Uterus (tissue), 4 donors: ENCODE measurements around the gene PTPRN2. TPM values are rescaled to one million over a fixed set of nuclear protein-coding genes. Genes with fewer than 3 reads are reported as not detected.

ENCODE experiments used
- DNase-seq, 2 donors: peaks; one replicate each; pipeline ENCODE4 v3.0.0-alpha.2; 2019 to 2020
- H3K27ac ChIP-seq, 2 donors: fragments of 200-600 bp; sonication (generic); 1 replicate in 1 of 2; 2 replicates in 1 of 2; pipeline ENCODE4 v1.5.1; 2016 to 2018
- H3K27me3 ChIP-seq, 2 donors: fragments of 200-600 bp; sonication (generic); one replicate each; pipeline ENCODE4 v1.5.1; 2018 to 2019; ENCODE audit warnings: control low read depth in 1 of 2
- H3K36me3 ChIP-seq, 2 donors: fragments of 200-600 bp; sonication (generic); one replicate each; pipeline ENCODE4 v1.5.1; 2019; ENCODE audit warnings: control low read depth in 1 of 2
- H3K4me1 ChIP-seq, 2 donors: fragments of 200-600 bp; sonication (generic); one replicate each; pipeline ENCODE4 v1.5.1; 2018 to 2019; ENCODE audit warnings: control low read depth in 1 of 2
- H3K4me3 ChIP-seq, 2 donors: fragments of 200-600 bp; sonication (generic); 1 replicate in 1 of 2; 2 replicates in 1 of 2; pipeline ENCODE4 v1.5.1; 2018 to 2019; ENCODE audit warnings: mild to moderate bottlenecking in 1 of 2
- H3K9me3 ChIP-seq, 2 donors: fragments of 200-600 bp; sonication (generic); one replicate each; pipeline ENCODE4 v1.5.1; 2019; ENCODE audit warnings: control low read depth in 1 of 2
- CTCF ChIP-seq, 4 experiments: fragments of 200-600 bp in 2 of 4; fragments of 450-650 bp in 2 of 4; sonication (generic) in 2 of 4; IDR thresholded peaks; one replicate each; pipeline ENCODE4 v1.5.1; 2016 to 2019; ENCODE audit warnings: antibody characterized with exemption in 4 of 4, mild to moderate bottlenecking in 2 of 4, moderate library complexity in 1 of 4
- POLR2A ChIP-seq, 2 donors: fragments of 450-650 bp; IDR thresholded peaks; one replicate each; pipeline ENCODE4 v1.6.1; 2016; ENCODE audit warnings: antibody characterized with exemption in 2 of 2, mild to moderate bottlenecking in 1 of 2, moderate library complexity in 1 of 2
- intact Hi-C: fragments of 100-400 bp; cut with DNase I; formaldehyde crosslinking; loops from one replicate; pipeline ENCODE4 v1.15.1; 2023; ENCODE audit warnings: low total_unique reads
- total RNA-seq, 4 donors: library from RNA; depleted of rRNA in 3 of 4; stranded (reverse); fragments of >200 nt in 3 of 4; gene quantifications; one replicate each; pipeline versions ENCODE4 v1.1.0 to v1.2.4, GENCODE V29; 2014 to 2023
- donor health status: DM: yes; HTN: yes; CAD: no.

Gene PTPRN2
- total RNA-seq, 4 donors from 2014 or later: 1.2 to 5.2 (median 2.3) TPM

GRCh38 chr7:157762824-157763223 lies 824.8 kb downstream of the PTPRN2 start:
- H3K4me3 ChIP-seq: no peak overlapping the region
- H3K27me3 ChIP-seq: no peaks in the 10 kb centered on the region
- H3K4me1 ChIP-seq: no peaks in the 10 kb centered on the region
- no peak overlapping the region for H3K27ac ChIP-seq
- intact Hi-C loops: no loop called here
- TF ChIP-seq CTCF (IDR thresholded peaks at IDR 0.05): no peak
- no peak for TF ChIP-seq POLR2A (IDR thresholded peaks at IDR 0.05)
- no peak for DNase-seq
- no peaks in the 10 kb centered on the region for H3K36me3 ChIP-seq
- H3K9me3 ChIP-seq: peaks cover 0 to 2% of the 10 kb centered on the region in 2 donors

- intact Hi-C loops: no loop called here
- no peak overlapping the region for H3K27ac ChIP-seq
- TF ChIP-seq POLR2A (IDR thresholded peaks at IDR 0.05) (no peak), CTCF (IDR thresholded peaks at IDR 0.05) (no peak)
- no peaks in the 10 kb centered on the region for H3K36me3 ChIP-seq
- H3K27me3 ChIP-seq: no peaks in the 10 kb centered on the region
- H3K9me3 ChIP-seq: peaks cover 0 to 2% of the 10 kb centered on the region in 2 donors
- DNase-seq: no peak
- no peaks in the 10 kb centered on the region for H3K4me1 ChIP-seq
- H3K4me3 ChIP-seq: no peak overlapping the region
Measured at GRCh38 chr7:157760004-157760730, 827.5 kb downstream of the PTPRN2 start.

GRCh38 chr7:157759246-157759805 lies 828.3 kb downstream of the PTPRN2 start:
- Histone ChIP-seq H3K4me1 (no peaks in the 10 kb centered on the region), H3K9me3 (peaks cover 0 to 2% of the 10 kb centered on the region in 2 donors), H3K4me3 (no peak overlapping the region), H3K36me3 (no peaks in the 10 kb centered on the region), H3K27me3 (no peaks in the 10 kb centered on the region), H3K27ac (no peak overlapping the region)
- intact Hi-C loops: no loop called here
- no peak for DNase-seq
- TF ChIP-seq POLR2A (IDR thresholded peaks at IDR 0.05): no peak
- no peak for TF ChIP-seq CTCF (IDR thresholded peaks at IDR 0.05)

- H3K36me3 ChIP-seq: no peaks in the 10 kb centered on the region
- H3K9me3 ChIP-seq: no peaks in the 10 kb centered on the region
- H3K4me3 ChIP-seq: no peak overlapping the region
- intact Hi-C loops: no loop called here
- H3K4me1 ChIP-seq: no peaks in the 10 kb centered on the region
- no peak for DNase-seq
- no peak overlapping the region for H3K27ac ChIP-seq
- H3K27me3 ChIP-seq: no peaks in the 10 kb centered on the region
- TF ChIP-seq CTCF (IDR thresholded peaks at IDR 0.05): no peak
- no peak for TF ChIP-seq POLR2A (IDR thresholded peaks at IDR 0.05)
Measured at GRCh38 chr7:157758468-157759245, 829.0 kb downstream of the PTPRN2 start.
